Caki2 (cell line): Measurements from ENCODE around the gene ABTB1. TPM values are rescaled to one million over a fixed set of nuclear protein-coding genes. Genes with fewer than 3 reads are reported as not detected.

ENCODE experiments used
- DNase-seq: peaks from one replicate; pipeline ENCODE4 v3.0.0-alpha.2; 2015; ENCODE audit warnings: low read depth
- in situ Hi-C: cut with HindIII; loops from 2 replicates; pipeline ENCODE4 v1.10.0; 2016; ENCODE audit warnings: low sequenced_read_pairs, low pct_unique_long_range_greater_than_20kb, mixed read lengths
- total RNA-seq: library from RNA; depleted of rRNA; stranded (reverse); fragments of >200 nt; shearing (Covaris generic); gene quantifications from 2 replicates; pipeline ENCODE4 v1.2.3, GENCODE V29; 2014; ENCODE audit warnings: low replicate concordance; rRNA removed

Gene ABTB1
- total RNA-seq, 1 experiment from 2014 or later = 23.7 TPM

DNA sequence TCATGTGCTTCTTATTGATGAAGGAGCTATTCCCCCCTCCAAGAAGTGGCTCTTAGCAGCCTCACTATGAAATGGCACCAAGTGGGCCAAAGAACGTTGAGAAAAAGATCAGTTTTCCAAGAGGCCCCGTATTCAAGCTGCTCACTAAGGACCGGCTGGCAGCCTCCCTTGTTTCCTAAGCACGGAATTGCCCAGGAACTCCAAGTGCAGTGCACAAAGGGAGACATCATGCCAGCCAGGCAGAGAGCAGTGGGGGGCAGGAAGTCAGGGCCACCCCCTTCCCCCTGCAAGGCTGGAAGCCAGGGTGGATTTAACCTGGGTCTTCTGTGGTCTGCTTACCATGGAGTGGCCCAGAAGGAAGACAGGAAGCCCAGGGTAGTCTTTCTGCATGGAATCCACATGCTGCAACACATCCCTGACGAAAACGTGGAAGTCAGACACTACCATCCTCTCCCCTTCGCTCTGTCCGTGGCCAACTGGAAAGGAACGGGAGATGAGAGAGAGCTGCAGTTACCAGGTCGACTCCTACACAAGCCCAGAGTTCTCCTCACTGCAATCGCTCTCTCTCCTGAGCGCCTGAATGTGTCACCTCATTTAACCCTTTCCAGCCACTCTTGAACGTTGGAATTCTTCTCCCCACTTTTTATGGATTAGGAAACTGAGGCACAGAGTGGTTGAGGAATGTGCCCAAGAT is 49.5 kb downstream of the ABTB1 start:
- no peak for DNase-seq
- in situ Hi-C loops = no loop called here

DNA sequence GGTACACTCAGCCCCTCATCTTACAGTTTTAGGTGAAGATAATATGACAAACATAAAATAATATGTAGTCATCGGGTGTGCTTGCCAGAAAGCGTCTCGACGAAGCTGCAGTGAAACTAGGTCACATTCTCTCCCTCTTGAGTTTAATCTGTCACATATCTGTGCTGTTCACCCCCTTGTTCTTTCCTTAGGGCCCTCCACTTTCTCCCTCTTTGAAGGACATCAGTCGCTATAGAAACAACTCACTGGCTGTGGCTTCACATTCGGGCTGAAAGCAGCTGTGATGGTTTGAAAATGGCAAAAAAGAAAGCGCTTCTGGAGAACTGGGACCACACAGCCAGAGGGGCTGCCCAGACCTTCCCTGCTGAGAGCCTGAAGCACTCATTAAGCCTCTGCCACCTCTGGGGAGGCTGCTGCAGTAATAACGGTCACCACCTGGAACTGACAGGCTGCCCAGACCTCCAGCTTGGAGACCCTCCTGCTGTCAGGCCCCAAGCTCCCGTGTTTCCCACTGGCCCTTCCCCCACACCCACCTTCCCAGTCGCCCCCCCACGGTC is 50.3 kb downstream of the ABTB1 start:
- in situ Hi-C loops = no loop called here
- DNase-seq = no peak

- DNase-seq = no peak
- in situ Hi-C loops = no loop called here
Observed at GRCh38 chr3:127726894-127727293, 54.1 kb downstream of the ABTB1 start.

DNA sequence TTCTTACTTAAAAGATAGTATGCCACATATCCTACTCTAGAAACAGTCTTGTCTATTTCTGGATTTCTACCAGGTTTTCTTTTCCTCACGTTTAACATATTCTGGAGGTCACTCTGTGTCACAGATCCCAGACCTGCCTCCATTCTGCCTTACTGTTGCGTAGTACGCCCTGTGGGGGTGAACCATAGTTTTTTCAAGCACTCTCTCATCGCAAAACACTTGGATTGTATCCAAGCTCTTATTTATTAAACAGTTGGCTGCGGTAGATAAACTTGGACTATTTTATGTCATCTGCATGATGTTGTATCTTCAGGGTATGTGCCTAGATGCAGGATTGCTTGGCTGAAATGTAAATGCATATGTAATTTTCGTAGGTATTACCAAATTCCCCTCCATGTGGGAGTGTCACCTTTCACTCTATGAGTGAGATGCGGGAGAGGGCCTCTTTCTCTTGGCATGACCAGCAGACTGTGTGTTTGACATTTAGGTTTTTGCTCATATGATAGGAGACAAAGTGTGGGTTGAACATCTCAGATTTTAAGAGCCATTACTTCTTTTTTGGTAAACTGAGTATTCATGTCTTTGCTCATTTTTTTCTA is 55.8 kb downstream of the ABTB1 start:
- DNase-seq = no peak
- in situ Hi-C loops = no loop called here

DNA sequence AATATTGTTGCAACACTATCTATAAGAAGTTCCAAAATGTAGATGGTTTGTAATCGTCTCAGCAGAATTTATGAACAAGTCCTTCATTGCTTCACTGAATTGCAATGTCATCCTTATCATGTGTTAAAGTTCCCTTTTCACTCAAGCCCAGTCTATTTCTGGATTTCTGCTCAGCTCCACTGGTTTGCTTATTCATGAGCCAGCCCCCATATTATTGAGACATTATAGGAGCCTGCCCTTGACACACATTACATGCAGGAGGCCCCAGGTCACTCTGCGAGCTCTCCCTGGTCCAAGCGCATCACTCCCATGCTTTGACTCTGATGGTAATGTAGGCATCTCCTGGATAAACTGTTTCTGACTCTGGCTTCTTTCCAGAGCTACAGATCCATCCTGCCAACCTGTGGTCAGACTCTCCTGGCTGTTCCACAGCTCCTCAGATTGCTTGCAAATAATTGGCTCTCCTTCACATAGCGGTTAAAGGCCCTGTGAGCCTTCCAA is 56.9 kb downstream of the ABTB1 start:
- peak; percentile 44 for DNase-seq
- in situ Hi-C loops = no loop called here

GRCh38 chr3:127730171-127730570 is 57.4 kb downstream of the ABTB1 start:
- in situ Hi-C loops = no loop called here
- DNase-seq = no peak

Other genes with a start within 250 kb of the ABTB1 start
- 48.4 and 50.1 TPM in 2 replicates for gene TPRA1, start 82.2 kb upstream of the ABTB1 start, total RNA-seq
- 99.4 and 158 TPM in 2 replicates for gene MCM2, start 74.5 kb upstream of the ABTB1 start, total RNA-seq
- gene PODXL2, start 43.8 kb upstream of the ABTB1 start, total RNA-seq = 62.4 and 79.4 TPM in 2 replicates
- gene MGLL, start 149.6 kb downstream of the ABTB1 start, total RNA-seq = 31.6 and 53.0 TPM in 2 replicates
- gene KBTBD12, start 242.3 kb downstream of the ABTB1 start, total RNA-seq = not detected in 2 replicates